Neural progenitor cell (in vitro differentiated cells): ENCODE results near the gene SBF2.

Experiments
- EZH2 ChIP-seq: fragments of 200-600 bp; sonication (generic); IDR thresholded peaks from 2 replicates; pipeline ENCODE4 v1.6.1; 2017; ENCODE audit warnings: antibody characterized with exemption, mild to moderate bottlenecking, moderate library complexity
- TF ChIP-seq, protein P1 (sequence below): fragments of 200-600 bp; sonication (generic); IDR thresholded peaks from 2 replicates; pipeline ENCODE4 v1.5.1; 2017; ENCODE audit warnings: antibody characterized with exemption, mild to moderate bottlenecking

DNA sequence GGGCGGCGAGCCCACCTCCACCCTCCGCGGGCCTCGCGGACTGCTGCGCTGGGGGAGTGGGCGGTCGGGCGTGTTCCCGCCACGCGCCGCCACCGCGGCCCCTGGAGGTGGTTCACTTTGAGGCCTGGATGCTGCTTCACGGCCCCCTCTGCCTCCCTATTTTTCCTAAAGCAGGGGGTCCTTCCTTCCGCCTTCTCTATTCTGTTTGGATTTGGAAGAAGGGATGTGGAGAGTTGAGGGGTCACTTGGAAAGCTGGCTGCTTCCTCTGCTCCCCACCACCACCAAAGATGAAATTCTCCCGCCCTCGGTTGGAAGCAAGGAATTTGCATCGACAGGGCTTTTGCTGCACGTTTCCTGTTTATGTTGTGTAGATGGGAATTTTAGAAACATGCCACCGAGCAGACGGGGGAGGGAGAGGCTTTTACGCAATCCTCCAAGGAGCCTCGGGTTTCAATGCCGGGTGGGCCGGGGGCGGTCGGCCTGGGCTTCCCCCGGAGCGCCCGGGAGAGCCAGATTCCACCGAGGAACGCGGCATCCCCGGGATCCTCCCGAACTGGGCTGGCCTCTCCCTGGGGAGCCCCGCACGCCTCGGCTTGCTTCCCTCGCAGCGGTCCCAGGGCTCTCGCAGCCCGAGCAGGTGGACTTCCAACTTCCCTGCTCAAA is 403 bp upstream of the SBF2 start:
- TF ChIP-seq, protein P1, sequence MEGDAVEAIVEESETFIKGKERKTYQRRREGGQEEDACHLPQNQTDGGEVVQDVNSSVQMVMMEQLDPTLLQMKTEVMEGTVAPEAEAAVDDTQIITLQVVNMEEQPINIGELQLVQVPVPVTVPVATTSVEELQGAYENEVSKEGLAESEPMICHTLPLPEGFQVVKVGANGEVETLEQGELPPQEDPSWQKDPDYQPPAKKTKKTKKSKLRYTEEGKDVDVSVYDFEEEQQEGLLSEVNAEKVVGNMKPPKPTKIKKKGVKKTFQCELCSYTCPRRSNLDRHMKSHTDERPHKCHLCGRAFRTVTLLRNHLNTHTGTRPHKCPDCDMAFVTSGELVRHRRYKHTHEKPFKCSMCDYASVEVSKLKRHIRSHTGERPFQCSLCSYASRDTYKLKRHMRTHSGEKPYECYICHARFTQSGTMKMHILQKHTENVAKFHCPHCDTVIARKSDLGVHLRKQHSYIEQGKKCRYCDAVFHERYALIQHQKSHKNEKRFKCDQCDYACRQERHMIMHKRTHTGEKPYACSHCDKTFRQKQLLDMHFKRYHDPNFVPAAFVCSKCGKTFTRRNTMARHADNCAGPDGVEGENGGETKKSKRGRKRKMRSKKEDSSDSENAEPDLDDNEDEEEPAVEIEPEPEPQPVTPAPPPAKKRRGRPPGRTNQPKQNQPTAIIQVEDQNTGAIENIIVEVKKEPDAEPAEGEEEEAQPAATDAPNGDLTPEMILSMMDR = no peak
- no peak for TF ChIP-seq EZH2
